Fibroblast of lung (primary cell): ENCODE measurements around the gene AGAP1.

ENCODE experiments used
- EZH2 ChIP-seq: IDR thresholded peaks from 2 replicates; pipeline ENCODE4 v1.5.1; 2012; ENCODE audit warnings: low read length, control low read depth, mild to moderate bottlenecking; ENCODE audit errors: missing control alignments
- TF ChIP-seq, protein P1 (sequence below), 2 donors: IDR thresholded peaks in 1 of 2; conservative IDR thresholded peaks in 1 of 2; 1 replicate in 1 of 2; 2 replicates in 1 of 2; pipeline ENCODE4 v1.5.1; 2011 to 2012; ENCODE audit warnings: low read length in 2 of 2, control low read depth in 1 of 2, inconsistent platforms in 1 of 2, low read depth in 1 of 2, mild to moderate bottlenecking in 1 of 2

DNA sequence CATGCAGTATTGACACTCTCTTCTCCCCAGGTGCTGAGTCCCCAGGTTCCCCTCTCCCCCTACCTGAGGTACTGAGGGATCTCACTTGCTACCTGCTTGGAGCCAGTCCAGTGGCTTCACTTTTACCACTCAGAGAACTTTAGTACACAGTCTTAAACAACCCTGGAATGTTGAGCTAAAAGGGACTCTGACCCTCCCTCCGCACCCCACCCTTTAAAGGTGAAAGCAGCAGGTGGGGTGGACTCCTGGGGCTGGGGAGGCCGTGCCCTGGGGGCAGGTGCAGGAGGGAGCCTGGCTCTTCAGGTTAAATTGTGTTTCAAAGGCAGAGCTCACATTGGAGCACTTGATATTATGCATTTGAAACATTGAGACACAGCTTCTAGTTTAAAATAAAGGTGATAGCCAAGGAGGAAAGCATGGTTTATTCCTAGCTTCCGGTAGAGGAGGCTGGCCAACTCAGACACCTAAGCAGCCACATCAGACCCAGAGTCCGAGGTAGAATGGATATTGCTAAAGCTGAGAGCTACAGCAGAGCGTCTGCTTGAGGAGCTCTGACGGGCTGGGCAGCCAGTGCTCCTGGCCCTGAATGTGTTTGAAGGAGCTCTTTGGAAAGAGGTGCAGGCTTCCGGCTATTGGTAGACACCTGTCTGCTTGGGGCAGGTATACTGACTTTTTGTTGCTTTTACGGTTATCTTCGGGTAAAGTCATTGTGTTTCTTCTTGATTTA lies 196.4 kb downstream of the AGAP1 start:
- no peak for TF ChIP-seq EZH2
- TF ChIP-seq, protein P1, sequence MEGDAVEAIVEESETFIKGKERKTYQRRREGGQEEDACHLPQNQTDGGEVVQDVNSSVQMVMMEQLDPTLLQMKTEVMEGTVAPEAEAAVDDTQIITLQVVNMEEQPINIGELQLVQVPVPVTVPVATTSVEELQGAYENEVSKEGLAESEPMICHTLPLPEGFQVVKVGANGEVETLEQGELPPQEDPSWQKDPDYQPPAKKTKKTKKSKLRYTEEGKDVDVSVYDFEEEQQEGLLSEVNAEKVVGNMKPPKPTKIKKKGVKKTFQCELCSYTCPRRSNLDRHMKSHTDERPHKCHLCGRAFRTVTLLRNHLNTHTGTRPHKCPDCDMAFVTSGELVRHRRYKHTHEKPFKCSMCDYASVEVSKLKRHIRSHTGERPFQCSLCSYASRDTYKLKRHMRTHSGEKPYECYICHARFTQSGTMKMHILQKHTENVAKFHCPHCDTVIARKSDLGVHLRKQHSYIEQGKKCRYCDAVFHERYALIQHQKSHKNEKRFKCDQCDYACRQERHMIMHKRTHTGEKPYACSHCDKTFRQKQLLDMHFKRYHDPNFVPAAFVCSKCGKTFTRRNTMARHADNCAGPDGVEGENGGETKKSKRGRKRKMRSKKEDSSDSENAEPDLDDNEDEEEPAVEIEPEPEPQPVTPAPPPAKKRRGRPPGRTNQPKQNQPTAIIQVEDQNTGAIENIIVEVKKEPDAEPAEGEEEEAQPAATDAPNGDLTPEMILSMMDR (conservative IDR thresholded peaks at IDR 0.05 in 1 of 2, IDR thresholded peaks at IDR 0.05 in 1 of 2; ENCODE audit: low read depth in 1 of 2, low read length in 2 of 2), result no peak
